ENCODE measurements around the gene PCDHGA1.

PCDHGA1 gene

DNA sequence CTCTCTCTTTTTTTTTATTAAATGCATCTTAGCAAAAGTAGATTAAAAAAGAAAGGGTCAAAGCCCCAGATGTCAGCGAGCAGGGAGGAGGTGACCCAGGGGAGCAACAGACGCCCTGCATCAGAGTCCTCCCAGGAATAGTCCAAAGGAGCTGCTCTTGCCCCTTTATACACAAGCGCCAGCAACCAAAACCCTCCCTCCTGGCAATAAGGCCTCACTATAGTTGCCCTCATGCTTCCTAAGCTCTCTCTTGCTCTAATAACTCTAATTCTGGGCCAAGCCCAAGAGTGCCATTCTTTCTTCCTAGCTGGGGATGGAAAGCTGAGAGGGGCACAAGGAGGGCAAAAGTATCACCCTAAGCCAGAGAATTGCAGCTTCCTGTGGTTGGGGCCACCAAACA lies 184.8 kb downstream of the PCDHGA1 start:
- no peak for DNase-seq

- DNase-seq: no peak
Measured at GRCh38 chr5:141515946-141516671, 185.8 kb downstream of the PCDHGA1 start.

DNA sequence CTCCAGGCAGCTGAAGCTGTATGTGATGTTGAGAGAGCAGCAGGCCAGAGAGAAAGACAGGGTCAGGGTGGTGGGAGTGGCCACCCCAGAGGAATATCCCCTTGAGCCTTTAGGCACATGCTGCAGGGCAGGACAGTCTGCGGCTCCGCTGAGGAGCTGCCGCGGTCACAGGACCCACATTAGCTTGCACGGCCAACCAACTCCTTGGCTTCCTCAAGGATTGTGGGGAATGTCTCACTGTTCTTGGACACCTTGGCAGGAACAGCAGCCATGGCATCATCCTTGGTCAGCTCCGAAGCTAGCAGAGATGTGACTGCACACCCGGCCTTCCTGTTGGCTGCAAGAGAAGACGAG lies 186.3 kb downstream of the PCDHGA1 start:
- DNase-seq: no peak

DNA sequence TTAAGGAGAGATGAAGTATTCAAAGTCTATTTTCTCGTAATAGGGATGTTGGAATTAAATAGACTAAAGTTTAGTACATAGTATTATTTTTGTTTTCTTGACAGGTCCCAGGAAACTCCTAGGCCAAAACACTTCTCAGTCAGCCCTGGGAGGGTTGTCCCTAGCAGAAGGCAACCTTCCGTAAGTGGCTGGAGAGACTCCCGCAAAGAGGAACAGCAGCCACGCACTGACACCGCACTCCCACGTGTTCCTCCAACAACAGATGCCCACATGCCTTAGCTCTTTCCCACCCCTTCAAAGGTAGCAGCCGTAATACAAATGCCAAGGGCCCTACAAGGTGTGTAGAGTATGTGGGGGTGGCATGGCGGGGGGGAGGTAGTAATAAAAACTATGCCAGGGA lies 187.0 kb downstream of the PCDHGA1 start:
- no peak for DNase-seq

DNA sequence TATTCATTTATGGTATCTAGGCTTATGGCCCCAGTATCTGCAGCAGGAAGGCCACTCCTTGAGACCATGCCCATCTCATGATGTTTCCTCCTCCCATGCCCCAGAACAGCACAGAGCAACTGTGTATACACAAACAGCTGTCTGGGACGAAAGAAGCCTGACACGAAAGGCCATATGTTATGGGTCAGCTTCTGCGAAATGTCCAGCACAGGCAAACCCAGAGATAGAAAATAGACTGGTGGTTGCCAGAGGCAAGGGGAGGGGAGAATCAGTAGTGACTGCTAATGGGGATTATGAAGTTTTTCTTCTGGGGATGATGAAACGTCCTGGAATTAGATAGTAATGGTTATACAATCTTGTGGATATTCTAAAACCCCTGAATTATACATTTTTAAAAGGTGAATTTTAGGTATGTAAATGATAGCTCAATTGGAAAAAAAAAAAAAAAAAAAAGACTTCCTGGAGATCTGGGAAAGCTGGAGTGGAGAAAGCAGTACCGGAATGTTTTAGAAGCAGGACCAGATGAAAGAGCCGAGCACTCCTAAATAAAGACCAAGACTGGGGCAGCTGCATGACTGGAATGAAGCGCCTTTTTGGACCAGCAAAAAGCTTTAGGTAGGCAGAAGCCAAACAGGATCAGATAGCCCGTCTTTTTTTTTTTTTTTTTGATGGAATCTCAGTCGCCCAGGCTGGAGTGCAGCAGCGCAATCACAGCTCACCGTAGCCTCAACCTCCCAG lies 187.7 kb downstream of the PCDHGA1 start:
- no peak for DNase-seq

DNA sequence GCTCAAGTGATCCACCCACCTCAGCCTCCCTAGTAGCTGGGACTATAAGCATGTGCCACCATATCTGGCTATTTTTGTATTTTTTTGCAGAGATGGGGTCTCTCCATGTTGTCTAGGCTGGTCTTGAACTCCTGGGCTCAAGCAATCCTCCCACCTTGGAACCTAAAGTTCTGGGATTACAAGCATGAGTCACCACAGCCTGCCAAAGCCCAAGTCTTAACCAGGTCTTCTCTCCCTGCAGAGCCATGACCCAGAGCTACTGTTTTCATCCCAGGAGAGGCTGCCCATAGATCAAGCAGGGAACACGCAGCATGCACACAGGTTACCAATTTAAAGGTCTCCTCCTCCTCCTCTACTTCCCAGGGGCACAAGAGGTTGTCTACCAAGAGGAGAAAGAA lies 188.3 kb downstream of the PCDHGA1 start:
- no peak for DNase-seq

GRCh38 chr5:141519605-141520565 lies 189.6 kb downstream of the PCDHGA1 start:
- no peak for DNase-seq

- DNase-seq: peak in 1 of 2 donors; percentile 88
Measured at GRCh38 chr5:141521244-141521781, 191.0 kb downstream of the PCDHGA1 start.

DNA sequence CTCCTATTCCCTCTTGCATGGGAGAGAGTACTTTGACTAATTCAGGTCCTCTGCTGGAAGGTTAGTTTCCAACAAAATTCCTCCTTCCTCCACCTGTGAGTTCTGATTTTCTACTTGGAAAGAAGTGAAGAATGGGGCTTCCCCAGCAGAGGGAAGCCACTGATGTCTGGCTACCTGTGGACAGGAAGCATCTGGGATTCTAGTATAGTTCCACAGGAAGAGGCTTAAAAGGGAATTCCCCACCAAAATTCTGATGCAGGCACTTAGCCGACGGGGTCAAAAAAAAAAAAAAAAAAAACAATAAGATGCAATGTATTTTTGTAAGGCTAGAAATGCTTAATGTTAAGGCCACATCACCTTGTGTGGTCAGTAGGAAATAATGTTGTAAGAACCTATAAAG lies 192.0 kb downstream of the PCDHGA1 start:
- no peak for DNase-seq

- no peak for DNase-seq
Measured at GRCh38 chr5:141523991-141524390, 193.7 kb downstream of the PCDHGA1 start.

- DNase-seq: peak; percentile 78 to 83
Measured at GRCh38 chr5:141524604-141525597, 194.6 kb downstream of the PCDHGA1 start.

DNA sequence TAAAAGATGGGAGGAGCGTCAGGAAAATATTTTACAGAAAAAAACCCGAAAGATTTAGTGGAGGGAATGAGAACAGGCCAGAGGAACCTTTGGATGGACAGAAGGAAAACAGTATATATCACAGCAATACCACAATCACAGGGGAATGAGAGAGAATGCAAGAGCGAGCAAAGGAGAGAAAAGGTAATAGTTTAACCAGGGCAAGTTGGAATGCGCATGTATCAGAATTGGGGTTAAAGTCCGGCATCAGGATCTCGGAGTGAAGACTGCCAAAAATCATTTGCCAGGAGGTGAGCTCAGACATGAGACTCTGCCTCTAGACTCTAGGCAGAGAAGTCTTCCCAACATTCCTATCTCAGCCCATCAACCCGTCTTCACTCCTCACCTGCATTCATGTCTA lies 195.3 kb downstream of the PCDHGA1 start:
- DNase-seq: no peak

GRCh38 chr5:141527426-141527825 lies 197.1 kb downstream of the PCDHGA1 start:
- DNase-seq: no peak

- no peak for DNase-seq
Measured at GRCh38 chr5:141528291-141528984, 198.1 kb downstream of the PCDHGA1 start.

GRCh38 chr5:141529002-141529401 lies 198.7 kb downstream of the PCDHGA1 start:
- DNase-seq: no peak

DNA sequence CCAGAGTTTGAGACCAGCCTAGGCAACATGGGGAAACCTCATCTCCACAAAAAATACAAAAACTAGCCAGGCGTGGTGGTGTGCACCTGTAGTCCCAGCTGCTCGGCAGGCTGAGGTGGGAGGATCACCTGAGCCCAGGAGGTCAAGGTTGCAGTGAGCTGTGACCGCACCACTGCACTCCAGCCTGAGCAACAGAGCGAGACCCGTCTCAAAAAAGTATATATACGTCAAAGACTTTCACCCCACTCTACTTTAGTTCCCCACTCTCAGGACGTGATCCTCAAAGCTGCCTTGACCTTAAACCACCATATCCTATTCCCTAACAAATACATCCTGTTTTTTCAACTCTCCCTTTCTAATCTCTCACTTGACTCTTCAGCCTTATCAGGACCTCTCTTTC lies 199.6 kb downstream of the PCDHGA1 start:
- DNase-seq: no peak

DNA sequence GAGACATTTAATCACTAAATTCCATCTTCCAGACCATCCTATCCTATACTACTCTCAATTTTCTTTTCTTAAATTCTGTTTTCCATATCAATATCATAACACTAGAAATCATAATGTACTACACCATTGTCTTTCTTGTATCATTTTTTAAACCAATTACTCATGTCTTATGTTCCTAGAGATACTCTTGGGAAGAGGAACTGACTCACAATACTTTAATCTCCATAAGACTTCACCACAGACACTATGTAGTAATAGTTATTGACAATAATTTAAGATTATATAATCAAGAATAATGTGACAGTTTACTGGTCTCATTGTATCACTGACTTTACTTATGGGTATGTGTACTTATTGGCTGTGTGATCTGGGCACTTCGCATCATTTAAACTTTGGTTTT lies 202.4 kb downstream of the PCDHGA1 start:
- DNase-seq: no peak

GRCh38 chr5:141533897-141534296 lies 203.6 kb downstream of the PCDHGA1 start:
- DNase-seq: no peak

- DNase-seq: no peak
Measured at GRCh38 chr5:141534492-141535213, 204.3 kb downstream of the PCDHGA1 start.

DNA sequence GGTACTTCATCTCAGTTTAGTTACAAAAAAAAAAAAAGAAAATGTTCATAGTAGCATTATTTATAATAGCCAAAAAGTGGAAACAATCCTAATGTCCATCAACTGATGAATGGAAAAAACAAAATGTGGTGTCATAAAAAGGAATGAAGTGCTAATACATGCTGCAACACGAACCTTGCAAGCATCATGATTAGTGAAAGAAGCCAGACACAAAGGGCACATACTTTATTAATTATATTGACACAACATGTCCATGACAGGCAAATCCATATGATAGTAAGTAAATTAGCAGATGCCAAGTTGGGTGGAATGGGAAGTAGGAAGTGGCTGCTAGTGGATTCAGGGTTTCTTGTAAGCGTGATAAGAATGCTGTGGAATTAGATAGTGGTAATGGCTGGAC lies 212.7 kb downstream of the PCDHGA1 start:
- DNase-seq: no peak

Measured in hippocampal formation (tissue), 2 donors.